ENCODE results near the gene KCNJ12.
"Not testable (repeated sequence)": the region's sequence is repeated elsewhere in the genome, so short reads cannot be mapped to it uniquely, and the experiment has no call there.

The KCNJ12 gene

GRCh38 chr17:21407752-21408151 is 31.6 kb downstream of the KCNJ12 start:
- H3K4me1 ChIP-seq (ENCODE audit: control insufficient read depth, insufficient read depth, low read length); H3K36me3 ChIP-seq (ENCODE audit: control insufficient read depth, insufficient read depth, low read length); H3K4me3 ChIP-seq (ENCODE audit: low read depth, low read length); H3K9me3 ChIP-seq (ENCODE audit: control insufficient read depth, insufficient read depth, low read length); H3K27me3 ChIP-seq (ENCODE audit: control insufficient read depth, insufficient read depth, low read length); H3K9ac ChIP-seq (ENCODE audit: low read depth, low read length): not testable (repeated sequence)

GRCh38 chr17:21408224-21408623 is 32.1 kb downstream of the KCNJ12 start:
- not testable (repeated sequence) for H3K9ac ChIP-seq (ENCODE audit: low read depth, low read length); H3K4me3 ChIP-seq (ENCODE audit: low read depth, low read length); H3K27me3 ChIP-seq (ENCODE audit: control insufficient read depth, insufficient read depth, low read length); H3K9me3 ChIP-seq (ENCODE audit: control insufficient read depth, insufficient read depth, low read length); H3K4me1 ChIP-seq (ENCODE audit: control insufficient read depth, insufficient read depth, low read length); H3K36me3 ChIP-seq (ENCODE audit: control insufficient read depth, insufficient read depth, low read length)

- not testable (repeated sequence) for H3K4me1 ChIP-seq (ENCODE audit: control insufficient read depth, insufficient read depth, low read length); H3K27me3 ChIP-seq (ENCODE audit: control insufficient read depth, insufficient read depth, low read length); H3K4me3 ChIP-seq (ENCODE audit: low read depth, low read length); H3K9me3 ChIP-seq (ENCODE audit: control insufficient read depth, insufficient read depth, low read length); H3K36me3 ChIP-seq (ENCODE audit: control insufficient read depth, insufficient read depth, low read length); H3K9ac ChIP-seq (ENCODE audit: low read depth, low read length)
These were observed 32.7 kb downstream of the KCNJ12 start for GRCh38 chr17:21408766-21409300.

GRCh38 chr17:21409388-21409787 is 33.2 kb downstream of the KCNJ12 start:
- H3K9me3 ChIP-seq (ENCODE audit: control insufficient read depth, insufficient read depth, low read length); H3K36me3 ChIP-seq (ENCODE audit: control insufficient read depth, insufficient read depth, low read length); H3K4me1 ChIP-seq (ENCODE audit: control insufficient read depth, insufficient read depth, low read length); H3K4me3 ChIP-seq (ENCODE audit: low read depth, low read length); H3K27me3 ChIP-seq (ENCODE audit: control insufficient read depth, insufficient read depth, low read length); H3K9ac ChIP-seq (ENCODE audit: low read depth, low read length): not testable (repeated sequence)

- H3K9me3 ChIP-seq (ENCODE audit: control insufficient read depth, insufficient read depth, low read length); H3K36me3 ChIP-seq (ENCODE audit: control insufficient read depth, insufficient read depth, low read length): not testable (repeated sequence)
These were observed 33.8 kb downstream of the KCNJ12 start for GRCh38 chr17:21409971-21410370.

GRCh38 chr17:21410371-21410770 is 34.2 kb downstream of the KCNJ12 start:
- H3K36me3 ChIP-seq (ENCODE audit: control insufficient read depth, insufficient read depth, low read length); H3K4me3 ChIP-seq (ENCODE audit: low read depth, low read length); H3K27me3 ChIP-seq (ENCODE audit: control insufficient read depth, insufficient read depth, low read length); H3K9me3 ChIP-seq (ENCODE audit: control insufficient read depth, insufficient read depth, low read length); H3K4me1 ChIP-seq (ENCODE audit: control insufficient read depth, insufficient read depth, low read length); H3K9ac ChIP-seq (ENCODE audit: low read depth, low read length): not testable (repeated sequence)

More at GRCh38 chr17:21409971-21410370, 33.8 kb downstream of the KCNJ12 start:
- not testable (repeated sequence) for H3K9ac ChIP-seq (ENCODE audit: low read depth, low read length); H3K4me3 ChIP-seq (ENCODE audit: low read depth, low read length); H3K4me1 ChIP-seq (ENCODE audit: control insufficient read depth, insufficient read depth, low read length); H3K27me3 ChIP-seq (ENCODE audit: control insufficient read depth, insufficient read depth, low read length)

GRCh38 chr17:21410906-21411678 is 34.9 kb downstream of the KCNJ12 start:
- not testable (repeated sequence) for H3K4me1 ChIP-seq (ENCODE audit: control insufficient read depth, insufficient read depth, low read length); H3K9ac ChIP-seq (ENCODE audit: low read depth, low read length); H3K27me3 ChIP-seq (ENCODE audit: control insufficient read depth, insufficient read depth, low read length); H3K4me3 ChIP-seq (ENCODE audit: low read depth, low read length); H3K9me3 ChIP-seq (ENCODE audit: control insufficient read depth, insufficient read depth, low read length); H3K36me3 ChIP-seq (ENCODE audit: control insufficient read depth, insufficient read depth, low read length)

GRCh38 chr17:21411679-21412205 is 35.6 kb downstream of the KCNJ12 start:
- not testable (repeated sequence) for H3K4me3 ChIP-seq (ENCODE audit: low read depth, low read length); H3K9me3 ChIP-seq (ENCODE audit: control insufficient read depth, insufficient read depth, low read length); H3K36me3 ChIP-seq (ENCODE audit: control insufficient read depth, insufficient read depth, low read length); H3K27me3 ChIP-seq (ENCODE audit: control insufficient read depth, insufficient read depth, low read length); H3K4me1 ChIP-seq (ENCODE audit: control insufficient read depth, insufficient read depth, low read length); H3K9ac ChIP-seq (ENCODE audit: low read depth, low read length)

GRCh38 chr17:21412207-21412681 is 36.1 kb downstream of the KCNJ12 start:
- not testable (repeated sequence) for H3K4me1 ChIP-seq (ENCODE audit: control insufficient read depth, insufficient read depth, low read length); H3K27me3 ChIP-seq (ENCODE audit: control insufficient read depth, insufficient read depth, low read length); H3K4me3 ChIP-seq (ENCODE audit: low read depth, low read length); H3K9me3 ChIP-seq (ENCODE audit: control insufficient read depth, insufficient read depth, low read length); H3K9ac ChIP-seq (ENCODE audit: low read depth, low read length); H3K36me3 ChIP-seq (ENCODE audit: control insufficient read depth, insufficient read depth, low read length)

GRCh38 chr17:21413570-21414279 is 37.6 kb downstream of the KCNJ12 start:
- not testable (repeated sequence) for H3K4me1 ChIP-seq (ENCODE audit: control insufficient read depth, insufficient read depth, low read length); H3K36me3 ChIP-seq (ENCODE audit: control insufficient read depth, insufficient read depth, low read length); H3K9me3 ChIP-seq (ENCODE audit: control insufficient read depth, insufficient read depth, low read length); H3K9ac ChIP-seq (ENCODE audit: low read depth, low read length); H3K27me3 ChIP-seq (ENCODE audit: control insufficient read depth, insufficient read depth, low read length); H3K4me3 ChIP-seq (ENCODE audit: low read depth, low read length)

- not testable (repeated sequence) for H3K4me1 ChIP-seq (ENCODE audit: control insufficient read depth, insufficient read depth, low read length); H3K9me3 ChIP-seq (ENCODE audit: control insufficient read depth, insufficient read depth, low read length); H3K4me3 ChIP-seq (ENCODE audit: low read depth, low read length); H3K36me3 ChIP-seq (ENCODE audit: control insufficient read depth, insufficient read depth, low read length); H3K27me3 ChIP-seq (ENCODE audit: control insufficient read depth, insufficient read depth, low read length); H3K9ac ChIP-seq (ENCODE audit: low read depth, low read length)
These were observed 38.5 kb downstream of the KCNJ12 start for GRCh38 chr17:21414616-21415015.

Data from iPS-15b (cell line).